ENCODE data around the gene LMO7. TPM values are rescaled to one million over a fixed set of nuclear protein-coding genes. Genes with fewer than 3 reads are reported as not detected.
A peak's percentile ranks its signal among the peaks of the same experiment; 100 is the strongest.

Gene LMO7
- total RNA-seq, 1 experiment from 2014 or later: 20.4 TPM

DNA sequence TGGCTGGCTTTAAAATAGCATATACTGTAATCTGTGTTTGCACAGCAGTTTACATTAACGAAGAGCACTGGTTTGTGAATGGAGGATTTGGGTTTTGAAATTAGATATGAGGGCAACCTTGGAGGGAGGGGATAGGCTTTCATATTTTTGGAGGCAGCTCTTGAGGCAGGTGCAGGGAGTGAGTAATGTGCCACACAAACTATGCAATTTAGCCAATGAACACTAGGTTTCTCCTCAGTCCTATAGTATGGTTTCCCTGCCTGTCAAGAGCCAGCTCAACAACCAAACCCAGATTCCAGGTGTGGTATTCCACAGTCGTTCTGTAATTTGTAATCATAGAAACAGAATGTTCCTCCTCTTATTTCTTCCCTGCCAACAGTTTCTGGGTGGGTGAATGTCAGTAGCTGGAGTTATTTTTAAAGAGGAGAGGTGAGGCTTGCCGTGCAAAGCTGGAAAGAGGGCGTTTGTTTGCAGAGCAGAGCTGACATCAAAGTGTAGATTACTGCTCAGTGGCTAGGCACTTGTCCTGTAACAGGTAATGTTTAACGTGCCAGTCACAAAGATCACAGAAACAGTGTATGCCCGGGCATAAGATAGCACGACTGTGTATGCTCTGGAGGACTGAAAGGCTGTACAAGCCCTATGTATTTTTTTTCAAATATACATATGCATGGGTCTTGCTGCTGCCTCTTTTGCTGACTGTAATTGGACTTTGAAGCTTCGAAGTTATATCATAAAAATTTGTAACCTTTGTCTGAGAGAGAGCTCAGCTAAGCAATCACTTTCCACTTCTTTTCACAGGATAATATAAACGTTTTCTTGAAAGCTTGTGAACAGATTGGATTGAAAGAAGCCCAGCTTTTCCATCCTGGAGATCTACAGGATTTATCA, 124.2 kb downstream of the LMO7 start:
- no peak overlapping the region for H3K9ac ChIP-seq (ENCODE audit: extremely low read depth, insufficient read length, low read length)
- peak overlapping the region; percentile 56 for H3K18ac ChIP-seq (ENCODE audit: insufficient read length, low read depth, low read length)
- H4K20me1 ChIP-seq (ENCODE audit: control insufficient read depth, insufficient read depth, insufficient read length): no peaks in the 10 kb centered on the region
- no peak overlapping the region for H2BK5ac ChIP-seq (ENCODE audit: insufficient read length, low read length)
- H3K14ac ChIP-seq (ENCODE audit: insufficient read depth, low read length): no peak overlapping the region
- no peak overlapping the region for H3T11ph ChIP-seq (ENCODE audit: low read length)
- no peak overlapping the region for H4K91ac ChIP-seq (ENCODE audit: insufficient read length, low read depth, low read length)
- Mint-ChIP-seq H3K4me3 (no peak overlapping the region), H3K27me3 (ENCODE audit: low read depth) (no peaks in the 10 kb centered on the region), H3K27ac (no peak overlapping the region; a peak in 1 of 7 replicates), H3K4me1 (peaks cover 0 to 9% of the 10 kb centered on the region in 2 experiments; a peak in 2 of 4 replicates), H3K9me3 (no peaks in the 10 kb centered on the region; a peak in 1 of 5 replicates), H3K36me3 (ENCODE audit: insufficient read depth in 1 of 3, low read depth in 3 of 3) (peaks cover 0 to 3% (median 3%) of the 10 kb centered on the region in 3 experiments; a peak in 4 of 7 replicates)
- no peak overlapping the region for H3K56ac ChIP-seq (ENCODE audit: insufficient read length, low read depth, low read length)
- no peak overlapping the region for H3K4me2 ChIP-seq (ENCODE audit: insufficient read depth, insufficient read length, low read length)
- H2AFZ ChIP-seq (ENCODE audit: low read length): no peak overlapping the region
- no peak overlapping the region for H4K5ac ChIP-seq (ENCODE audit: insufficient read length, low read depth, low read length)
- no peak for DNase-seq
- no peak overlapping the region for H4K8ac ChIP-seq (replicated peaks; ENCODE audit: insufficient read length, low read depth, low read length)
- H3K4ac ChIP-seq (ENCODE audit: low read depth, low read length): no peak overlapping the region
- no peaks in the 10 kb centered on the region for H3K79me1 ChIP-seq (ENCODE audit: insufficient read depth, low read depth, low read length, poor library complexity, severe bottlenecking)
- no peak overlapping the region for H3K23ac ChIP-seq (ENCODE audit: insufficient read length, low read depth, low read length)
- no peaks in the 10 kb centered on the region for H3K4me1 ChIP-seq (ENCODE audit: insufficient read depth, low read length)
- no peak overlapping the region for H2BK20ac ChIP-seq (ENCODE audit: low read depth, low read length, poor library complexity, severe bottlenecking)
- no peak for TF ChIP-seq CTCF (conservative IDR thresholded peaks at IDR 0.05)
- no CpG with 5 or more reads among the region's 9 CpGs for WGBS (ENCODE audit: extremely low coverage, insufficient read length, low lambda C conversion rate)
- no peaks in the 10 kb centered on the region for H3K23me2 ChIP-seq (ENCODE audit: insufficient read length, low read depth, low read length, poor library complexity, severe bottlenecking)
- H2BK15ac ChIP-seq (ENCODE audit: low read depth, low read length): no peak overlapping the region
- H2AK5ac ChIP-seq (ENCODE audit: insufficient read length, low read length): no peak overlapping the region
- H2BK120ac ChIP-seq (ENCODE audit: low read depth, low read length, poor library complexity, severe bottlenecking): no peak overlapping the region
- no peaks in the 10 kb centered on the region for H3K27me3 ChIP-seq (ENCODE audit: insufficient read depth, low read length)
- H3K79me2 ChIP-seq (ENCODE audit: insufficient read depth, low read length): no peaks in the 10 kb centered on the region
- no peak overlapping the region for H2BK12ac ChIP-seq (ENCODE audit: insufficient read length, low read depth, low read length)
- no peaks in the 10 kb centered on the region for H3K9me3 ChIP-seq (ENCODE audit: control insufficient read depth, low read depth, low read length)
- H3K27ac ChIP-seq (ENCODE audit: insufficient read length, low read depth, low read length): no peak overlapping the region
